ENCODE data around the gene SYNGAP1.

- no peak for TF ChIP-seq CTCF (conservative IDR thresholded peaks at IDR 0.05 in 1 of 2, IDR thresholded peaks at IDR 0.05 in 1 of 2; ENCODE audit: extremely low read depth in 1 of 2, insufficient read depth in 1 of 2, low read depth in 1 of 2, low read length in 2 of 2)
- no peak for TF ChIP-seq EZH2 (IDR thresholded peaks at IDR 0.05; ENCODE audit: borderline replicate concordance, low read length)
These were observed 26.9 kb upstream of the SYNGAP1 start for GRCh38 chr6:33392979-33393378.

Data from mammary epithelial cell (primary cell).